Sigmoid colon (tissue), 4 donors: Measurements from ENCODE around the gene ACACA.

Experiments used
- POLR2A ChIP-seq, 2 donors: fragments of 450-650 bp; IDR thresholded peaks; one replicate each; pipeline ENCODE4 v1.6.1; 2016; ENCODE audit warnings: antibody characterized with exemption in 2 of 2, mild to moderate bottlenecking in 2 of 2, moderate library complexity in 2 of 2
- POLR2AphosphoS5 ChIP-seq, 4 donors: sonication (generic); formaldehyde crosslinking; IDR thresholded peaks; one replicate each; pipeline ENCODE4 v1.6.1; 2017; ENCODE audit warnings: antibody characterized with exemption in 4 of 4
- TF ChIP-seq, protein P1 (sequence below), 4 experiments: fragments of 450-650 bp in 3 of 4; fragments of 200-600 bp in 1 of 4; IDR thresholded peaks; one replicate each; pipeline ENCODE4 v1.5.1; 2016 to 2019; ENCODE audit warnings: antibody characterized with exemption in 4 of 4, mild to moderate bottlenecking in 3 of 4, moderate library complexity in 2 of 4

DNA sequence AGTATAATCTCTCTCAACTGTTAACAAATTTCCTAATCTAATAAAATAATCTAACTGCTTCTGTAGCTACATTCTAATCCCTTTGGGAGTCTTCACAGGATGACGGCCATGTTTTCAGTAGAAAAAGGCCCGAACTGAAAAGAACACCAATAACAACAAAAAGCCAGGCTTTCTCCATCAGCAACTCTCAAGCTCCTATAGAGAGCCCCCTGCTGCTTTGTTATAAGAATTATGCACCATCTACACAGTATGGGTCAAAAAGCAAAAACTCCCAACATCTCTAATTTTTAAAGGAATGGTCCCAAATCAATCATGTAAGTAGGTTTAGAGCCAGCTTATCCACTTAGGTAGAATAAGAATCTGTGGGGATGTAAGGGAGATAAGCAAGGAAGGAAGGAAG is 194.5 kb downstream of the ACACA start:
- TF ChIP-seq, protein P1, sequence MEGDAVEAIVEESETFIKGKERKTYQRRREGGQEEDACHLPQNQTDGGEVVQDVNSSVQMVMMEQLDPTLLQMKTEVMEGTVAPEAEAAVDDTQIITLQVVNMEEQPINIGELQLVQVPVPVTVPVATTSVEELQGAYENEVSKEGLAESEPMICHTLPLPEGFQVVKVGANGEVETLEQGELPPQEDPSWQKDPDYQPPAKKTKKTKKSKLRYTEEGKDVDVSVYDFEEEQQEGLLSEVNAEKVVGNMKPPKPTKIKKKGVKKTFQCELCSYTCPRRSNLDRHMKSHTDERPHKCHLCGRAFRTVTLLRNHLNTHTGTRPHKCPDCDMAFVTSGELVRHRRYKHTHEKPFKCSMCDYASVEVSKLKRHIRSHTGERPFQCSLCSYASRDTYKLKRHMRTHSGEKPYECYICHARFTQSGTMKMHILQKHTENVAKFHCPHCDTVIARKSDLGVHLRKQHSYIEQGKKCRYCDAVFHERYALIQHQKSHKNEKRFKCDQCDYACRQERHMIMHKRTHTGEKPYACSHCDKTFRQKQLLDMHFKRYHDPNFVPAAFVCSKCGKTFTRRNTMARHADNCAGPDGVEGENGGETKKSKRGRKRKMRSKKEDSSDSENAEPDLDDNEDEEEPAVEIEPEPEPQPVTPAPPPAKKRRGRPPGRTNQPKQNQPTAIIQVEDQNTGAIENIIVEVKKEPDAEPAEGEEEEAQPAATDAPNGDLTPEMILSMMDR (IDR thresholded peaks at IDR 0.05), result no peak
- TF ChIP-seq POLR2A (IDR thresholded peaks at IDR 0.05) (no peak), POLR2AphosphoS5 (IDR thresholded peaks at IDR 0.05) (no peak)
